HG02610 (cell line): ENCODE measurements around the gene CDH1.

Experiments
- ATAC-seq: cut with Tn5 transposase; IDR thresholded peaks from one replicate; pipeline ENCODE4 v1.9.1; 2021; ENCODE audit warnings: mild to moderate bottlenecking, moderate library complexity; ENCODE audit not compliant: unreplicated experiment

Gene CDH1

GRCh38 chr16:68759062-68759461 lies 22.0 kb downstream of the CDH1 start:
- ATAC-seq: no peak

GRCh38 chr16:68760671-68761275 lies 23.7 kb downstream of the CDH1 start:
- peak; percentile 62 for ATAC-seq

- no peak for ATAC-seq
Measured at GRCh38 chr16:68762996-68763756, 26.1 kb downstream of the CDH1 start.

- ATAC-seq: no peak
Measured at GRCh38 chr16:68764862-68765261, 27.8 kb downstream of the CDH1 start.

GRCh38 chr16:68767581-68767980 lies 30.5 kb downstream of the CDH1 start:
- no peak for ATAC-seq

GRCh38 chr16:68768175-68768574 lies 31.1 kb downstream of the CDH1 start:
- no peak for ATAC-seq

- ATAC-seq: no peak
Measured at GRCh38 chr16:68768771-68769170, 31.7 kb downstream of the CDH1 start.

GRCh38 chr16:68770671-68771070 lies 33.6 kb downstream of the CDH1 start:
- no peak for ATAC-seq

GRCh38 chr16:68772030-68772681 lies 35.1 kb downstream of the CDH1 start:
- no peak for ATAC-seq

GRCh38 chr16:68772871-68773270 lies 35.8 kb downstream of the CDH1 start:
- ATAC-seq: no peak

GRCh38 chr16:68774982-68775634 lies 38.0 kb downstream of the CDH1 start:
- no peak for ATAC-seq

GRCh38 chr16:68776821-68777485 lies 39.9 kb downstream of the CDH1 start:
- peak; percentile 74 for ATAC-seq

GRCh38 chr16:68778551-68779231 lies 41.6 kb downstream of the CDH1 start:
- ATAC-seq: no peak

GRCh38 chr16:68779891-68780290 lies 42.8 kb downstream of the CDH1 start:
- no peak for ATAC-seq

- ATAC-seq: no peak
Measured at GRCh38 chr16:68781784-68782183, 44.7 kb downstream of the CDH1 start.

GRCh38 chr16:68782198-68783174 lies 45.4 kb downstream of the CDH1 start:
- peak; percentile 71 for ATAC-seq

- ATAC-seq: no peak
Measured at GRCh38 chr16:68784226-68784625, 47.1 kb downstream of the CDH1 start.

- ATAC-seq: no peak
Measured at GRCh38 chr16:68784721-68785120, 47.6 kb downstream of the CDH1 start.

GRCh38 chr16:68785715-68786114 lies 48.6 kb downstream of the CDH1 start:
- no peak for ATAC-seq
